Measurements from ENCODE around the gene MORF4L1.

DNA sequence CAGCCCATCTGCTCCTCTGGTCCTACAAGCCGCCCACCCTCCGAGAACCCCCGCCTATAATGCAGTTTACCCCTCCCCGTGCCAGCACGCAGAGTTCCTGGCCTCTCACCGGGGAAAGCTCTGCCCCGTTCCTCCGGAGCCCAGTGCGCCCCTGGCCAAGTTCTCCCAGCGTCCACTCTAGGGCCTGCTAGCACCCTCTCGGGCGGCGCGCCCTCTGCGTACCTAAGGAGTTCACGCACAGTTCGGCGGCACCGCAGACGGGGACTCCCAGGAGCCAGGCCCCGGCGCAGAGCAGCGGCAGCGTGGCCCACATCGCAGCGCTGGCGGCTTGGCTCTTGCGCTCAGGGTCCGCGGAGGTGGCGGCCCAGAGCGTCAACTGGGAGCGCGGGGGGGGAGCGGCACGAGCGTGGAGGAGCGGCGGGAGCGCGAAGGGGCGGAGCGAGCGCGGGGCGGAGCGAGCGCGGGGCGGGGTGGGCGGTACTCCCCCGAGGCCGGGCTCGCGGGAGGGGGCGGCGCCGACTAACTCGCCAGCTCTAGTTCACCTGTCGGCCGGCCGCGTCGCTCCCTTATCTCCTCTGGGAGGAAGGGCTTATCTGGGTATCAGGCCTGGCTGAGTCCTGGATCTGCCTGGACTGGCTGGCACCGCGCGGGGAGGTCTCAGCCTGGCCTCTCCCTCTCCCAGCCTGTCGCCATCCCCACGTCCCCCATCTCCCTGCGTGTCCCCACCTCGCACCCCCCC, 72.1 kb downstream of the MORF4L1 start, which contains the start of gene CTSH:
- TF ChIP-seq CTCF (IDR thresholded peaks at IDR 0.05) (no peak), RORB (CRISPR knock-in tag; IDR thresholded peaks at IDR 0.05) (no peak), JUN (CRISPR knock-in tag; IDR thresholded peaks at IDR 0.05) (no peak), FOXJ3 (CRISPR knock-in tag; IDR thresholded peaks at IDR 0.05; ENCODE audit: borderline replicate concordance) (no peak), EMX1 (CRISPR knock-in tag; IDR thresholded peaks at IDR 0.05) (no peak), ZNF423 (CRISPR knock-in tag; IDR thresholded peaks at IDR 0.05) (no peak), E2F4 (CRISPR knock-in tag; IDR thresholded peaks at IDR 0.05; ENCODE audit: borderline replicate concordance, low read depth) (no peak), CREB1 (CRISPR knock-in tag; IDR thresholded peaks at IDR 0.05) (no peak; the same call in 1 of the 2 replicates)
- TF ChIP-seq, protein P1, sequence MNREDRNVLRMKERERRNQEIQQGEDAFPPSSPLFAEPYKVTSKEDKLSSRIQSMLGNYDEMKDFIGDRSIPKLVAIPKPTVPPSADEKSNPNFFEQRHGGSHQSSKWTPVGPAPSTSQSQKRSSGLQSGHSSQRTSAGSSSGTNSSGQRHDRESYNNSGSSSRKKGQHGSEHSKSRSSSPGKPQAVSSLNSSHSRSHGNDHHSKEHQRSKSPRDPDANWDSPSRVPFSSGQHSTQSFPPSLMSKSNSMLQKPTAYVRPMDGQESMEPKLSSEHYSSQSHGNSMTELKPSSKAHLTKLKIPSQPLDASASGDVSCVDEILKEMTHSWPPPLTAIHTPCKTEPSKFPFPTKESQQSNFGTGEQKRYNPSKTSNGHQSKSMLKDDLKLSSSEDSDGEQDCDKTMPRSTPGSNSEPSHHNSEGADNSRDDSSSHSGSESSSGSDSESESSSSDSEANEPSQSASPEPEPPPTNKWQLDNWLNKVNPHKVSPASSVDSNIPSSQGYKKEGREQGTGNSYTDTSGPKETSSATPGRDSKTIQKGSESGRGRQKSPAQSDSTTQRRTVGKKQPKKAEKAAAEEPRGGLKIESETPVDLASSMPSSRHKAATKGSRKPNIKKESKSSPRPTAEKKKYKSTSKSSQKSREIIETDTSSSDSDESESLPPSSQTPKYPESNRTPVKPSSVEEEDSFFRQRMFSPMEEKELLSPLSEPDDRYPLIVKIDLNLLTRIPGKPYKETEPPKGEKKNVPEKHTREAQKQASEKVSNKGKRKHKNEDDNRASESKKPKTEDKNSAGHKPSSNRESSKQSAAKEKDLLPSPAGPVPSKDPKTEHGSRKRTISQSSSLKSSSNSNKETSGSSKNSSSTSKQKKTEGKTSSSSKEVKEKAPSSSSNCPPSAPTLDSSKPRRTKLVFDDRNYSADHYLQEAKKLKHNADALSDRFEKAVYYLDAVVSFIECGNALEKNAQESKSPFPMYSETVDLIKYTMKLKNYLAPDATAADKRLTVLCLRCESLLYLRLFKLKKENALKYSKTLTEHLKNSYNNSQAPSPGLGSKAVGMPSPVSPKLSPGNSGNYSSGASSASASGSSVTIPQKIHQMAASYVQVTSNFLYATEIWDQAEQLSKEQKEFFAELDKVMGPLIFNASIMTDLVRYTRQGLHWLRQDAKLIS (CRISPR knock-in tag; IDR thresholded peaks at IDR 0.05; ENCODE audit: borderline replicate concordance): no peak
